Choroid plexus epithelial cell (primary cell): ENCODE results near the gene TMEM130.
"Not testable (repeated sequence)": the region's sequence is repeated elsewhere in the genome, so short reads cannot be mapped to it uniquely, and the experiment has no call there.

Experiments used
- DNase-seq: peaks from one replicate; pipeline ENCODE4 v3.0.0-alpha.2; 2010; ENCODE audit warnings: low read depth
- H3K4me3 ChIP-seq: 2 replicates; pipeline ENCODE4 v1.5.1; 2011; ENCODE audit warnings: low read depth, mild to moderate bottlenecking, control low read depth, low read length, moderate library complexity
- CTCF ChIP-seq: conservative IDR thresholded peaks from 2 replicates; pipeline ENCODE4 v1.5.1; 2011; ENCODE audit warnings: low read depth, mild to moderate bottlenecking, control low read depth, inconsistent platforms, low read length, moderate library complexity

Gene TMEM130

DNA sequence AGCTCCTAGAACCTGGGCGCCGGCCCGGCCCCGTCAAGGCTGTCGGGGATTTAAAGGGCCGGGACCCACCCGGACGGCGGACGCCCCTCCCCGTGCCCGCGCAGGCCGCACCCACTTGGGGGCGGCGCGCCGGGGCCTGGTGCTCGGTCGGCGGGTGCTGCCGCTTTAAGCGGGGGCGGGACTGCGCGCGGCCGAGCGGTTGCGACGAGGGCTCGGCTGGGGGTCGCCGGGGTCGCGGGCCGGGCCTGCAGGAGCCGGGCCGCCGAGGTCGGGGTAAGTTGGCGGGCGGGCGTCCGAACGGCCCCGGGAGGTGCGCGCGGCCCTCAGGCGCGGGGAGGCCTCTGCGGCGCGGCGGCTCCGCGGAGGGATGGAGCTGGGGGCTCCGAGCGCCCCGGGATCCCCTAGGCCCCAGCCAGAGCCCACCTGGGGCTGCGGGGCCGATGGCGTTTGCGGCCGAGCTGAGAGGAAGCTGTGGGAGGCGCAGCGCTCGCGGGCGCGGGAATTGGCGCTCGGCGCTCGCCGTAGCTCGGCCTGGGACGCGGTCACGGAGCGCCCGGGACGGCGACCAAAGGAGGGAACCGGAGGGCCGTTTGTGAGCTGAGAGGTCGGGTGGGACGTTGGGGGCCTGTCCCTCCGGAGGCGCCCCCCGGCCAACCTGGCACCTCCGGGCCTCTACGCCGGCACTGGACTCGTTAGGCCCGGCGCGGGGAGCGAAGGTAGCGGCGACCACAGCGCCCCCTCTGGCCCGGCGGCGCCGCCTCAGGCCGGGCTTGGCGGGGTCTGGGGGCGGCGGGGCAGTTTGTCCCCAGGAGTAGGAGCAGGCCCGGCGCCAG lies 8.8 kb upstream of the TMEM130 start, which contains the start of gene TRRAP:
Gene TRRAP, plus strand, starts transcription at position 168 of the 833 bp plus-strand sequence. CDS start 2,619 bp downstream, outside the sequence.
- TF ChIP-seq CTCF: peak; percentile 53
- H3K4me3 ChIP-seq: peak within 1 kb of the TSS; percentile 93
- peak; percentile 73 for DNase-seq

DNA sequence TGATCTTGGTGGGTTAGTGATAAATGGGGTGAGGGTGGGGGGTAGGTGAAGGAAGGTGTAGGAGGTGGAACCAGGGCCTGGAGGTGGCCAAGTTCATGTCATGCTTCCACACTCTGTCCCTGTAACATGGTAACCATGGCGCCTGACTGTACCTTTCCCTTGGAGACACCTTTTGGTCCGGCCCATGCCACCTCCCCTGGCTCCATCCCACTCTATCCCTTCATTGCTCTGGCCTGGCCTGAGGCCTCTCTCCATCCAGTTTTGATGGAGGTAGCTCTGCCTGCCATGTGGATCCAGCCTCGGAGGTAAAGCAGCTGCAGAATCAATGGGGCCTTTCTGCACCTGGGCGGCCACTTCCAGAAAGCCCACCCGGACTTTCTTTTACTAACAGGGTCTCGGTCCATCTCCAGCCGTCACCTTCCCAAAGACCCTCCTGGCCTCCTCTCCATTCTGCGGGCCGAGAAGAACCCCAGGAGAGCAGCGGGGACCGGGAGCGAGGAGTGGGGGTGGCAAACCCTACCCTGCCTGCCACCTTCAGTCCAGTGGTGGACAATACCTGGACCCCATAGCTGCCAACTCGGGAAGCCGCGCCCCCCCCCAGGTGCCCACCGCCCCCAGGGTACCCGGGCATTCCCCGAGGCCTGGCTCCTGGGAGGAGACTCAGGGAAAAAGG lies 8.0 kb upstream of the TMEM130 start:
- H3K4me3 ChIP-seq: peak overlapping the region; percentile 93
- DNase-seq: no peak
- no peak for TF ChIP-seq CTCF

DNA sequence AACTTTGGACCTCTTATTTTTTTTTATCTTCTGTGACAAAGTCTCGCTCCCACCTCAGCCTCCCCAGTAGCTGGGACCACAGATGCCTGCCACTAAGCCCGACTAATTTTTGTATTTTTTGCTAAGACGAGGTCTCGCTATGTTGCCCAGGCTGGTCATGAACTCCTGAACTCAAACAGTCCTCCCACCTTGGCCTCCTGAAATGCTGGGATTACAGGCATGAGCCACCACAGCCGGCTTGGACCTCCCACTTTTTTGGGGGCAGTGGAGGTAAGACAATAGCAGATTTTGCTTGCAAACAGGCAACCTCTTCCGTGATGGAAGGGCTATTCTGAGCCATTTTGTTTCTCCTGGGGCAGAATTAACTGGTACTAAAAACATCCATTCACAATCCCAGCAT lies 7.3 kb upstream of the TMEM130 start:
- TF ChIP-seq CTCF: no peak
- DNase-seq: no peak
- no peak overlapping the region for H3K4me3 ChIP-seq

DNA sequence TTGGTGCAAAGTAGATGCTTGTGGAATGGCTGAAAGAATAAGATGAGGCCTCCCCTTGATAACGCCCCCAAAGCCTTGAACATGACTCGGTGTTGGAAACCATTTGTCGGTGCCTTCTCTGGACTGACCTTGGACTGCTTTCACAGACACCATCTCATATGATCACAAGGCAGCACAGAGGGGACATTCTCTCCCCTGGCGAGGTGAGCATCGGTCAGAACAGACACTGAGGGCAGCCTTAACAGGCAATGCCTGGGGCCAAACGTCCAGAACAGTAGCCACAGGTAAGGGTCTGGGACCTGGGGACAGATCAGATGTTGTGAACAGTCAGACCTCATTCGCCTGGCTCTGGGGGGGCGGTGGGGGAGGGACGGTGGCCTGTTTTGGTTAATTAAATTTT lies 5.7 kb upstream of the TMEM130 start:
- no peak for DNase-seq
- TF ChIP-seq CTCF: no peak
- H3K4me3 ChIP-seq: no peak overlapping the region

DNA sequence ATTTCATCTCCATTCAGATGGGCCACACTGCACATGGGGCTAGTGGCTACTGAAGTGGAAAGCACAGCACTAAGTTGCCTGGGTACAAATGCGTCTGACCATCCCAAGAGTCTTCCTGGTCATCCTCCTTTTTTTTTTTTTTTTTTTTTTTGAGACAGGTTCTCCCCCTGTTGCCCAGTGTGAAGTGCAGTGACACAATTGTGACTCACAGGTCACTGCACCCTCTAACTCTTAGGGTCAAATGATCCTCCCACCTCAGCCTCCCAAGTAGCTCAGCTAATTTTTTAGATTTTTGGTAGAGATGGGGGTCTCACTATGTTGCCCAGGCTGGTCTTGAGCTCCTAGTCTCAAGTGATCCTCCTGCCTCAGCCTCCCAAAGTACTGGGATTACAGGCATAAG lies 5.1 kb upstream of the TMEM130 start:
- no peak for TF ChIP-seq CTCF
- no peak for DNase-seq

GRCh38 chr7:98873610-98874009 lies 3.8 kb upstream of the TMEM130 start:
- not testable (repeated sequence) for DNase-seq

More for the DNA sequence above, 5.1 kb upstream of the TMEM130 start:
- no peak overlapping the region for H3K4me3 ChIP-seq

DNA sequence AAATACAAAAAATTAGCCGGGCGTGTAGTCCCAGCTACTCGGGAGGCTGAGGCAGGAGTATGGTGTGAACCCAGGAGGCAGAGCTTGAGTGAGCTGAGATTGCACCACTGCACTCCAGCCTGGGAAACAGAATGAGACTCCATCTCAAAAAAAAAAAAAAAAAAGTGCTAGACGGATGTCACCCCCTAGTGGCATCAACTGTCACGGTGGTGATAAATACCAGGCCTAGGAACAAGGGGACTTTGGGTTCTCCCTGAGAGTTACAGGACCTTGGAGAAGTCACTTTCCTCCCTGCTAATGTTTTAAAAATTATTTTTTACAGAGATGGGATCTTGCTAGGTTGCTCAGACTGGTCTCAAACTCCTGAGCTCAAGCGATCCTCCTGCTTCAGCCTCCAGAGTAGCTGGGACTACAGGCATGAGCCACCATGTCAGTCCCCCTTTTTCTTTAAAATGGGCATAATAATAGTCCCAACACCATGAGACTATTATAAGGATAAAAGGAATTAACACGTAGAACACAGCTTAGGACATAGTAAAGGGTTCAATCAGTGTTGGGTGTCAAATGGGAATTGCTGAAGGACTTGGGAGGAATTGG lies 2.6 kb upstream of the TMEM130 start:
- peak; percentile 30 for DNase-seq
- peak; percentile 25 for TF ChIP-seq CTCF
- H3K4me3 ChIP-seq: no peak overlapping the region

More at GRCh38 chr7:98873610-98874009, 3.8 kb upstream of the TMEM130 start:
- H3K4me3 ChIP-seq: not testable (repeated sequence)
